HG02588 (cell line): ENCODE results near the gene YBX1.

Source experiments
- ATAC-seq: cut with Tn5 transposase; IDR thresholded peaks from one replicate; pipeline ENCODE4 v1.9.1; 2021; ENCODE audit warnings: mild to moderate bottlenecking, moderate library complexity; ENCODE audit not compliant: unreplicated experiment

Gene YBX1

GRCh38 chr1:42734201-42735035 lies 52.2 kb downstream of the YBX1 start:
- ATAC-seq: no peak

- ATAC-seq: no peak
Measured at GRCh38 chr1:42735056-42735455, 52.8 kb downstream of the YBX1 start.

DNA sequence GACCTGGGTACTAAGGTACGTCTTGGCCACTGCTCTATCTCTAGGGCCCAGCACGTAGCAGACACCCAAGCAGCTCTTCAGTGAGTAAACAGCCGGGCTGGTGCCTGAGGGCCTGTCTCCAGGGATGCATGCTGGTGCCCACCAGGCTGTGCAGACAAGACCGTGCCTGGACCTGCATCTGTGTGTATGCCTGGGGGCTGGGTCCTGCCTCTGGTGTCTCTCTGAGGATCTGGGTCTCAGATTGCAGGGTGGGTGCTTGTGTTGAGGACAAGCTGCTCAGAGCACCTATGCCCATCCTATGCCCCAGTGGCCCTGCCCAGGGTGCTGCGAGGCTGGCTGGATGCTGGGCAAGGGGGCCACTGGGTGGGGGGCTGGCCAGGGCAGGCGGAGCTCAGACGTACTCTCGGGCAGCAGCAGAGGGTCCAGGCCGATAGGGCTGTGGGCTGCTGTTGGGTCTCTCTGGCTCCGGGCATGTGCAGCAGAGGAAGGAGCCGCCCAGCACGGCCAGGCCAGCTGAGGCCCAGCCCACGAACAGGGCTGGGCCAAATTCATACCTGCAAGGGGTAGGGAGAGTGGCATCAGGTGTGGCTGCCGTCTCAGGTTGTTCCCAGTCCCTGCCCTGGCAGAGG lies 53.4 kb downstream of the YBX1 start:
- no peak for ATAC-seq

DNA sequence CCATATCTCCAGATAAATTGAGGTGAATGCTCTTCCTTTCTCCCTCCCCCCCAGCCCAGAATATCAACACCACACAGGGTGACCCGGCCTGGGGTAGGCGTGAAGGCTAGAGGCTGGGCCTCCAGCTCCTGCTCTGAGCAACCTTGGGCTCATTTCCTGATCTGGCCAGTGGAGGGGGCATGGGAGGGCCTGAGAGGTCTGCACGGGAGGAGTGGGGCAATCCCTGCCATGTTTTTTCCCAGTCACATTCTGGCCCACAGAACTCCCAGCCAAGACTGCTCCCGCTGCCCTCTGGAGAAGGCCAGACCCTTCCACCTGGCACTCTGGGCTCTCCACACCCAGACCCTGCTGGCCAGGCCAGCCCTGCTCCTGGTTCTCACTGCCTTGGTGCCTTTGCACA lies 53.9 kb downstream of the YBX1 start:
- no peak for ATAC-seq

- no peak for ATAC-seq
Measured at GRCh38 chr1:42736571-42737200, 54.5 kb downstream of the YBX1 start.

GRCh38 chr1:42737257-42737656 lies 55.0 kb downstream of the YBX1 start:
- no peak for ATAC-seq

- ATAC-seq: no peak
Measured at GRCh38 chr1:42737986-42738677, 55.9 kb downstream of the YBX1 start.

DNA sequence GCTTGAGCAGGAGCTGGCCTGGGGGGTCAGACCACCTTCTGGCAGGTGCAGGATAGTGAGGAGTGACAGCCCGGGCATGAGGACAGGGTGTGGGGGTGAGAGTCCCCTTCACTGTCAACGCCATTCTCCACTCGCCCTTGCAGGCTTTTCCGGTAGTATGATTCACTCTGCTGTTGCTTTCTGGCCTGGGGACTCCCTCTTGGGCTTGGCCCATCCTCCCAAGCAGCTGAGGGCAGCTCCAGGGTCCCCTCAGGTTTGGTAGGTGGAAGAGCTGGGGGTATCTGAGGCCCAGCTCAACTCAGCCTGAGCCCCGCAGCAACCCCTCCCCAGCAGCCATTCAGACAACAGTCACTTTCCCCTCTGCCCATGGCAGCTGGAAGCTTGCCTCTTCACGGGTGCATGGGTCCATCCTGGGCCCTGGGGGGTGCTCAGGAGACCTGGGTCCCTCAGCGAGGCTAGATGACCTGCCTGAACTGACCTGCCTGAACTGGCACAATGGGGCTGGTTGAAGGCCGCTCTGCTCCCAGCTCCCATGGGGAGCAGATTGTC lies 56.5 kb downstream of the YBX1 start:
- ATAC-seq: no peak

- no peak for ATAC-seq
Measured at GRCh38 chr1:42739753-42740700, 57.8 kb downstream of the YBX1 start, which contains the start of gene CLDN19. Gene CLDN19 (minus strand): TSS chr1:42740236. CDS start chr1:42740063, 173 bp downstream.

DNA sequence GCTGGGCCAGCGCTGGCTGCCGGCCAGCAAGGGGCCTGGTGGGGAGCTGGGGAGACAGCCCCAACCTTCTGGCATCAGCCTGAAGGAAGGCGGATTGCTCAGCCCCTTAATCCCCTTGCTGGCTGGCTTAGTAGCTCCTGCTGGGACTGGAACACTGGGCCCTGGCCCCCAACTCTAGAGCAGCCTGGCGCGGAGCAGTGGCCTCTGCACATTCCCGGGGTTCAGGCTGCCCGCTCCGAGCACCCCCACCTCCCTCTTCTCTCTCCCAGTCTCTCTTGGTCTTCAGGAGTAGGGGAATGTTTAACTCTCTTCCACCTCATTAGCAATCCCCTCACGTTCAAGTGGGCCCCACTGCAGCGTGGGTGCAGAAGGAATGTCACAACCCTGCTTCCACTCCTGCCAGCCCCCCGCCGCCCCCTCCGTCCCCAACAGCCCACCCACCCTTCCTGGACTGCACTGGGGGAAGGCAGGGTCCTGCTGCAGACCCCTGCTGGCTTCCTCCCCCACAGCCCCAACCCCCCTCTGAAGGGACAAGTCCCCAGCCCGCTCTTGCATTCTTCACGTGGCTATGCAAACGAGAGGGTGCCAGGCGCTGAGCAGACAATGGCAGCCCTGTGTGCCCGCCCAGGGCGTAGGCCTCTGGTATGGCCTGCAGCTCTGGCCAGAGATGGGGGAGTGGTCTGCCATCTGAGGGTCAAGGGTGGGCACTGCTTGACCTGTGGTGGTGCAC lies 58.8 kb downstream of the YBX1 start:
- ATAC-seq: no peak

- ATAC-seq: no peak
Measured at GRCh38 chr1:42741706-42742105, 59.5 kb downstream of the YBX1 start.

DNA sequence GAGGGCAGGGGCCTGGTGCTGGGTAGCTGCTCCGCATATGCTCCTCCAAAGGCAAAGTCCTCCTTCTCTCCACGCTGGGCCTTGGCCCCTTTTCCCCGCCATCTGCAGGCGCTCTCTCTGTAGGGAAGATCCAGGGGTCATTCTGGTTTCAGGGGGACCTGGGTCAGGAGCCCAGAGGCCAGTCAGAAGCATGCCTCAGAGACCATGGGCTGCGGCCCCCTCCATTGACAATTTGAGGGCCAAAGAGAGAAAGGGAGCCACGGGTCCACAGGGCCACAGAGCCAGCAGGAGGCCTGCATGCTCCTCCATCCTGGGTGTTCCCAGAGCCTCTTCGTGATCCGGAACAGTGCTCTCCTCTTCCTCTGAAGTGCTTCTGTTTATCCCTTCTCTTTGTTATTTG lies 59.9 kb downstream of the YBX1 start:
- no peak for ATAC-seq

- no peak for ATAC-seq
Measured at GRCh38 chr1:42742617-42743316, 60.5 kb downstream of the YBX1 start.

- no peak for ATAC-seq
Measured at GRCh38 chr1:42743317-42744147, 61.3 kb downstream of the YBX1 start.

GRCh38 chr1:42744148-42744413 lies 61.9 kb downstream of the YBX1 start:
- ATAC-seq: no peak

DNA sequence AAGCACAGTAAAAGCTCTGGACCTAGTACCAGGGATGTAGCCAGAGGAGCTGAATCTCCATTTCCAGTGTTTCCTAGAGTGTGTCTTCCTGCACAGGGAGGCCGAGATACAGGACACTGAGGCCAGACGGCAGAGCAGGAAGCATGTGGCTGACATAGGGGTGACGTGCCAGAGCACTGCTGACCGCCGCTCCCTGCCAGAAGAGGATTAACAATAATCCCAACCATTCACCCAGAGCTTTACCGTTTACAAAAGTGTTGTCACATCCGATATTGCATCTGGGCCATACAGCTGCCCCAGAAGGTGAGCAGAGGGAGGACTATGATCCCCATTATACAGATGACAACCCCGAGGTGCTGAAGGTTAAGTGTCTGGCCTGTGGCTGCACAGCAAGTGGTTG lies 63.6 kb downstream of the YBX1 start:
- ATAC-seq: no peak

GRCh38 chr1:42746436-42747105 lies 64.4 kb downstream of the YBX1 start:
- no peak for ATAC-seq

DNA sequence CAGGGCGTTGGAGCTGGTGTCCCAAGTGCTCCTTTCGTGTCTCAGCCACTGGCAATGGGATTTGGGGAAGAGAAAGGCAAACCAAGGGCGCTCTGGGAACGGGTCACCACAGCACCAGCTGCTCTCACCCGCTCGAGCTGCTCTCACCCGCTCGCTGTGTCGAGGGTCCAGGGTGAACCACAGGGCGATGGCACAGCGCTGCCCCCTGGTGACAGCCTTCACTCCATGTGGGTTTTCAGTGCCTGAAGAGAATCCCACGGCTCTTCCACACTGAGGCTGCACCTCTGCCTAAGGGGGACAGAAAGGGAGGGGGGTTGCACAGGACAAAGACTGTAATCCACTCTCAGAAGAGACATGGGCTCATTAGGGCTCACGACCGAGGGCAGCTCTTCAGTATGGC lies 64.9 kb downstream of the YBX1 start:
- ATAC-seq: no peak
